ENCODE measurements around the gene RNF145. TPM values are rescaled to one million over a fixed set of nuclear protein-coding genes. Genes with fewer than 3 reads are reported as not detected.

RNF145 gene
- total RNA-seq, 4 donors from 2014 or later: 20.2 to 78.2 (median 73.6) TPM

DNA sequence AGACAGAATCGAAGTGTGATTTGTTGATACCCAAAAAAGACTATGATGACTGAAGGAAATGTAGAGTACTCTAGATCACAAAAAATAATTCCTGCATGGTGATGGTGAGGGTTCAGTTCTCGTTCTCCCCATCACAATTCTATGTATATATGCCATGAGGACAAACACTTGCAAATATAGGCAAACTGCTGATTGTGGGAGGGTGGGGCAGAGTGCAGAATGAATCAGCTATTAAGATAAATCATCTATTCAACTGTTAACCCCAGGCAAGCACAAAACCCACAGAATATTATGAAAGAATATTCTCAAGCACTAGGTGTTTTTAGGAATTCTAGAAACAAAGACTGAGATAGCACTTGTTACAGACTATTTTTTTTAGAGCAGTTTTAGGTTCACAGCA lies 39.8 kb upstream of the RNF145 start:
- H3K4me3 ChIP-seq: no peak overlapping the region
- H3K36me3 ChIP-seq: no peaks in the 10 kb centered on the region
- TF ChIP-seq CTCF (IDR thresholded peaks at IDR 0.05) (no peak), POLR2A (IDR thresholded peaks at IDR 0.05) (no peak)
- no peaks in the 10 kb centered on the region for H3K9me3 ChIP-seq
- H3K27me3 ChIP-seq: no peaks in the 10 kb centered on the region
- no peak overlapping the region for H3K27ac ChIP-seq
- intact Hi-C loops (cut with DNase I; ENCODE audit: low total_unique reads): no loop called here
- no peak for DNase-seq
- no peaks in the 10 kb centered on the region for H3K4me1 ChIP-seq

- H3K9me3 ChIP-seq: no peaks in the 10 kb centered on the region
- no peak for TF ChIP-seq POLR2A (IDR thresholded peaks at IDR 0.05)
- no peak for TF ChIP-seq CTCF (IDR thresholded peaks at IDR 0.05)
- intact Hi-C loops (cut with DNase I; ENCODE audit: low total_unique reads): no loop called here
Observed at GRCh38 chr5:159244890-159245289, 35.5 kb upstream of the RNF145 start.

GRCh38 chr5:159244163-159244562 lies 34.8 kb upstream of the RNF145 start:
- Histone ChIP-seq H3K9me3 (no peaks in the 10 kb centered on the region), H3K27me3 (no peaks in the 10 kb centered on the region), H3K27ac (no peak overlapping the region), H3K4me1 (no peaks in the 10 kb centered on the region), H3K4me3 (no peak overlapping the region), H3K36me3 (no peaks in the 10 kb centered on the region)
- no peak for TF ChIP-seq CTCF (IDR thresholded peaks at IDR 0.05)
- TF ChIP-seq POLR2A (IDR thresholded peaks at IDR 0.05): no peak
- intact Hi-C loops (cut with DNase I; ENCODE audit: low total_unique reads): no loop called here
- DNase-seq: no peak

More at GRCh38 chr5:159244890-159245289, 35.5 kb upstream of the RNF145 start:
- H3K4me3 ChIP-seq: no peak overlapping the region
- no peak overlapping the region for H3K27ac ChIP-seq
- no peaks in the 10 kb centered on the region for H3K36me3 ChIP-seq
- H3K4me1 ChIP-seq: no peaks in the 10 kb centered on the region
- no peaks in the 10 kb centered on the region for H3K27me3 ChIP-seq
- DNase-seq: no peak

DNA sequence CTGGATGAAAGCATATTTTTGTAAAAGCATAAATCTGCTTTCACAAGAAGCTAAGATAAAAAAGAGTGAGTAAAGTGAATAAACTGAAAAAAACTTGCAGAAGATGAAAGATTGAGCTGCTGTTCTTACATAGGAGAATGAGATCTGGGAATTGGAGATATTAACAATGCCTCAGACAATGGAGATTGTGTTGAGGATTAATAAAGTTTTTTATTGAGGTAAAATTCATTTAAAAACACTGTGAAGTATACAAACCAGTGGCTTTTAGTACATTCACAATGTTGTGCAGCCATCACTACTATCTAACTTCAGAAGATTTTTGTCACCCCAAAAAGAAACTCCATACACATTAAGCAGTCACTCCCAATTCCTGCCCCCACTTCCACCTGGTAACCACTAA lies 34.0 kb upstream of the RNF145 start:
- intact Hi-C loops (cut with DNase I; ENCODE audit: low total_unique reads): no loop called here
- TF ChIP-seq POLR2A (IDR thresholded peaks at IDR 0.05) (no peak), CTCF (IDR thresholded peaks at IDR 0.05) (no peak)
- H3K4me1 ChIP-seq: no peaks in the 10 kb centered on the region
- DNase-seq: no peak
- no peak overlapping the region for H3K4me3 ChIP-seq
- no peak overlapping the region for H3K27ac ChIP-seq
- H3K9me3 ChIP-seq: no peaks in the 10 kb centered on the region
- no peaks in the 10 kb centered on the region for H3K36me3 ChIP-seq
- no peaks in the 10 kb centered on the region for H3K27me3 ChIP-seq

DNA sequence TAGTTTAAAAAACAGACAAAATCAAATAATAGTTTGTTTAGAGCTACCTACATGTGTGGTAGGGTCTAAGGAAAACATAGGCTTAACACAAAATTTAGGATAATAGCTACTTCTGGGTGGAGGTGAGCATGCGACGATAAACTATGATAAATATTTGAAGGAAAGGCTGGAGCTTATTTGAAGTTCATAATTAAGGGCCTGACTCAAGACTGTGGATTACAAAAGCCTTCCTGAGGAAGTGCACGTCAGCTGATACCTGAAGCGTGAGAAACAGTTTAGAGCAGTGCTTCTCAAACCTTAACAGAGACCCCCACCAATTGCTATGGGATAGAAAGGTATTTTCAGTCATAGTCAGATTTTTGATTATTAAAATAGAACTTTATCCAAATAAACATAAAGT lies 33.3 kb upstream of the RNF145 start:
- no peaks in the 10 kb centered on the region for H3K36me3 ChIP-seq
- no peaks in the 10 kb centered on the region for H3K9me3 ChIP-seq
- no peak overlapping the region for H3K27ac ChIP-seq
- no peak for DNase-seq
- intact Hi-C loops (cut with DNase I; ENCODE audit: low total_unique reads): no loop called here
- H3K4me3 ChIP-seq: no peak overlapping the region
- no peak for TF ChIP-seq POLR2A (IDR thresholded peaks at IDR 0.05)
- H3K27me3 ChIP-seq: no peaks in the 10 kb centered on the region
- no peaks in the 10 kb centered on the region for H3K4me1 ChIP-seq

- no peak for TF ChIP-seq CTCF (IDR thresholded peaks at IDR 0.05)
- no peak for TF ChIP-seq POLR2A (IDR thresholded peaks at IDR 0.05)
Observed at GRCh38 chr5:159241946-159242552, 32.7 kb upstream of the RNF145 start.

More at GRCh38 chr5:159241946-159242552, 32.7 kb upstream of the RNF145 start:
- Histone ChIP-seq H3K36me3 (no peaks in the 10 kb centered on the region), H3K4me1 (no peaks in the 10 kb centered on the region), H3K4me3 (no peak overlapping the region), H3K9me3 (no peaks in the 10 kb centered on the region), H3K27ac (no peak overlapping the region), H3K27me3 (no peaks in the 10 kb centered on the region)
- no peak for DNase-seq
- intact Hi-C loops (cut with DNase I; ENCODE audit: low total_unique reads): no loop called here

Measured in uterus (tissue), 4 donors.